HG02885 (cell line): ENCODE results near the gene ADRA2B.

Experiments used
- ATAC-seq: cut with Tn5 transposase; IDR thresholded peaks from one replicate; pipeline ENCODE4 v1.9.1; 2021; ENCODE audit warnings: mild to moderate bottlenecking; ENCODE audit not compliant: unreplicated experiment, poor library complexity

The ADRA2B gene

DNA sequence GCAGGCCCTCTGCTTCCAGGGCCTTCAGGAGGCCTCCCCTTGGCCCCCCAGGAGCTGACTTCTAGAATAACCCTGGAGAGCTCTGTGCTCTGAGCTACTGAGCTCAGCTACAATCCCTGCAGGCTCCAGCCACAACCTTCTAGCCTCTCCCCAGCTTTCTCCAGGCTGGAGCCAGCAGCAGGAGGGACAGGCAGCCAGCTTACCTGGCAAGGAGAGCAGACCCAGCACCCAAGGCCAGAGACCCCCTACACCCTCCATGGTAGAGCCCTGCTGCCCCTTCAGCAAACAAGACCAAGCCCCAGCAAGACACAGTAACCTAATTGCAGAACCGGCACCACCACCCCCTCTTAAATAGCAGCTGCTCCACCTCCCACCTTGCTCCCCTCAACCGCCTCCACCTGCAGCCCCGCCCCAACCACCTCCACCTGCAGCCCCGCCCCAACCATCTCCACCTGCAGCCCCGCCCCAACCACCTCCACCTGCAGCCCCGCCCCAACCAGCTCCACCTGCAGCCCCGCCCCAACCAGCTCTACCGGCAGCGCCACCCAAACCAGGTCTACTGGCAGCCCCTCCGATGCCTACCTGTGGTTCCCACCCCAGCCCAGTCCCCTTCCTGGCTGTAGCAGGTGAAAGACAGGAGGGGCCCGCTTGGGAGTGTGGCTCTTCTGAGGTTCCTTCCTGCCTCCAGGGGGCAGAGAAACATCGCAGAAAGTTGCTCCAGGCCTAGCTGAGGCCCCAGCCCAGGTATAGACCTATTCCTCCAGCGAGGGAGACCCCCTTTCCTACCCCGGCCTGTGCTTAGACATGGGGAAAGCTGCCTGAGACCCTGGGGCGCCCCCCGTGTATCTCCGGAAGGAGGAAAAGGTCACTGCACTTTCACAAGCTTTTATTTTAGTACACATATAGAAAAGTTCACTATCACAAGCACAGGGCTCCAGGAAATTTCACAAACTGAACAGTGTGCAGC lies 22.1 kb upstream of the ADRA2B start, which contains the start of gene ASTL:
Gene ASTL, minus strand, starts transcription at position 324 of the 967 bp plus-strand sequence. Its CDS starts 66 bp downstream, at position 258.
- ATAC-seq = peak; percentile 34

DNA sequence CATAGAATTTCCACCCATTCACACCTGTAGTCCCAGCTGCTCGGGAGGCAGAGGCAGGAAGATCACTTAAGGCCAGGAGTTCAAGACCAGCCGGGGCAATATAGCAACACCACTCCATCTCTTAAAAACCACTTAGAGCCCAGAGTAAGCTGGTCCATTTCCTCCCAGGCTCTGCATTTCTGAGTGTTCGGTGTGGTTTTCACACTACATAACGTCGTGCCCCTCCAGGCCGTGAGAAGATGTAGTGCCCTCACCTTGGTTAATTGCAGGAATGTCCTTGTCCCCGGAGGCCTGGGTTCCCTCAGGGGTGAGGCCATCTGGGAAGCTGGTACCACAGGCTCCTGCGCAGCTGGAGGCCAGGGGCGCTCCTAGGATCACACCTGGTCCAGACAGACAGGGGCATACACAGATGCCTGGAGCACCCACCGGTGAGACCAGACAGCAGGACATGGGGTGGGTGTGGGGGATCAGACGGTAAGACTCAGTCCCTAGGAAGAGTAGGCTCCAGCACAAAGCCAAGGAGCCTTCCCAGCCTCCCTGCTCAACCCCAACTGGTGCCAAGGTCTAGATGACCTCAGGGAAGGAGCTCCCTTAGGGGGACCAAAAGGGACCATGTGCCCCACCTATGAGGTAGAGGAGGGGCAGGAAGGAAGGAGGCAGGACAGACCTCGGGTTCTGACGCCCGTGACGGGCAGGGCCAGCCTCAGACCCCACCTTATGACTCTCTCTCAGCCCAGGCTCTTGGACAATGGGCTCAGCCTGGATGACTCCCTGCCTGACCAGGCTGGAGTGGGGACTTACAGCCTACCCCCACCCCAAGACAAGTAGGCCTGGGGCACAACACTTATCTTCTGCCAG lies 21.2 kb upstream of the ADRA2B start:
- no peak for ATAC-seq

DNA sequence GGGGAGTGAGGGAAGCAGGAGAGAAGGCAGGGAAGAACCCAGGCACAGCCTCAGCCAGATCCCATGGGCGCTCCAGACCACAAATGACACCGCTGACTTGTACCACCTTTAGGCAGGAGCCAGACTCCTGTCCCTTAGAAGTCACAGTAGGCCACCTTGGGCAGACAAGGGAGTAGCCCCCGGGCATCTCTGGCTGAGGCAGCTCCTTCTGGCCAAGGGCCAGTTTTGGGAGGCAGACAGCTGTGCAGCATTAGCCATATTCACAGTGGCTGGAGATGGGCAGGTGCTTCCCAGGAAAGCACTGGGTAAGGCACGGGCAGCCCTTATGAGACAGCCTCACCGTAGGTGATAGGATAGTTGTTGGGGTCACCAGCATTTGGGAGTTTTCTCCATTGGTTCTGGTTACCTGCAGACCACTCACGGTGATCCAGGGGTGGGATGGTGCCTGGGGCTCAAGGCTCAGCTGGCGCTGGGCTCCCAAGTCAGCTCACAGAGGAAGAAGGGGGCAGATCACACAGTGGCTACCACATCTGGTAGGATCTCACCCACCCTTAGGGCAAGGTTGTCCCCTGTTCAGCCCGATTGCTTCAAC lies 19.9 kb upstream of the ADRA2B start:
- ATAC-seq = no peak

DNA sequence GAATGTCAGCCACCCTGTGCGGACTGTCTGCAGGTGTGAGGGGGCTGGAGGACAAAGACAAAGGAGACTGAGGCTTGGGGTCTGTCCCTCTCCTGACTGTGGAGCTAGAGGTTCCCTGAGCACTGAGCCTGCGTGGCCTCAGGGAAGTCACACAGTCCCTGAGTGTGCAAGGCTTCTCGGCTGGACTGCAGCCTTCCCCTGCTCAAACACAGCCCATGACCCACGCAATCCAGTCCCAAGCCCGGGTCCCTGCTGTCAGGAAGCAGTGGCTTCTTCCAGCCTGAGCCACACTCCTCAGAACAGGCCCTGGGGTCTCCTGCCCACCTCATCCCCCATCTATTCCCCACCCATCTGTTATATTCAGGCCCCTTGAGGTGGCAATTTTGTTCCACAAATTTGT lies 19.2 kb upstream of the ADRA2B start:
- no peak for ATAC-seq

DNA sequence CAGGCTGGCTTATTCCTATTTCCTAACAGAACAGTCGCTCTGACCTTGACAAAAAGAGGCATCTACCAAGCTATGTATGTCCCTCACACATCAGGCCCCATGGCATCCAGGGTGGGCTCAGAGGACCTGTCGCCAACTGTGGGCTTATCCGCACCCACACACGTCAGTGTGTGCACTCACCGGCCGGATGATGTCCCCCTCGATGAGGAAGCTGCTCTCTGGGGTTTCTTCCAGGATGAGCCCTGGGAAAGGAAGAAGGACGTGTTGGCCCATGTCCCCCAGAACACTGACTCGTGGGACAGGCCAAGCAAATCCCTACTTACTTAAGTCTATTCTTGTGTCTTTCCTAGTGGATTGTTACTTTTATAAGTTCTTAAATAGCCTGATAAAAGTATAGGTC lies 18.8 kb upstream of the ADRA2B start:
- ATAC-seq = no peak

DNA sequence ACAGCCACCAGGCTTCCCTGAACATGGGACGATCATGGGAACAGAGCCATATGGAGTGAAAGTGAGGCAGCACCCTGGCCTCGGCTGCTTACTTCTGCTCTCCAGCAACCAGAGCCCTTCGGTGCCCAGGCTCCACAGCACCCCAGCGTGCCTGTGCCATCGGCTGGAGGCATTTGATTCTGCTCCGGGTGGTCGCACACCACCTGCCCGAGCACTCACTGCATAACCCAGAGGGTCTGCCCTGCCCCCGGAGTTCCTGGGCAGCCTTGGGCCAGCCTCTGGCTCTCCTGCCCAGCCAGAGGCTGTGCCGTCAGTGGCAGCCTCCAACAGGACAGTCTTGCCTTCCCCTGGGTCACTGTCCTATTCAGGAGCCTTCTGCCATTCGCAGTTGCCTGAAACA lies 18.1 kb upstream of the ADRA2B start:
- ATAC-seq = no peak

DNA sequence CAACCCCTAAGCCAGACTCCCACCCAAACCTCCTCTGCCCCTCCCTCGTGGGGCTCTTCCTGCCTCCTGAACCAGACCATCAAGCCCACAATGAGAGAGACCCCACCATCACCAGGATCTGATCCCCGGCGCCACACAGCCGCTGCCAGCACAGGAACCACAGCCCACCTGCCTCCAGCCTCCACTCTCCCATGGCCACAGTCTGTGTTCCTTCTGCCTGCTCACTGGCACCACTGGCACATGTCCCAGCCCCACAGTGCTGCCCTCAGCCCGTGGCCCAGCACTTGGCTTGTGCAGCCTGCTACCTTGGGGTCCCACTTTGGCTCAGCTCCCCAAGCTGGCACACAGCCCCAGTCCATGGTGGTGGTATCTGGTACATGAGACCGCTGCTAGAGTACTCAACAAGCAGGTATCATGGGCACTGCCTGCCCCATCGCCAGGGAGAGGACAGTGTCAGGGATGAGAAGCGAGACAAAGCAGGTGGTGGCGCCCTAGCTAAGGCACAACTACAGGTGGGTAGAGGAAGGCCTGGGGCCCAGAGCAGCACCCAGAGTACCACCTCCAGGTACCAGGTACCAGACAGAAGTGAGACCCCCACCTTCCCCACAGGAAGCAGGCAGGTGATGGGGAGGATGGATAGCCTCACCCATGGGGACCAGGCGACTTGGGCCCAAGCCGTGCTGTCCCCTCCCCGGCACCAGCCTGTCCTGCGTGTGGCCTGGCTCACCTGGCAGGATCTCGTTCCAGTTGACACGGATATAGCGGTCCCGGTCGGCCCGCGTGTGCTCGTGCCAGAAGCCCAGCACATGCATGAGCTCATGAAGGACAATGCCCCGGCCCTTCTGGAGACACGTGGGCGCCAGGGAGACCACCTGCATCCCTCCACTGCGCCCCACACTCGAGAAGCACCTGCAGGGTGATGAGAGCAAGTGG lies 15.7 kb upstream of the ADRA2B start:
- ATAC-seq = no peak

DNA sequence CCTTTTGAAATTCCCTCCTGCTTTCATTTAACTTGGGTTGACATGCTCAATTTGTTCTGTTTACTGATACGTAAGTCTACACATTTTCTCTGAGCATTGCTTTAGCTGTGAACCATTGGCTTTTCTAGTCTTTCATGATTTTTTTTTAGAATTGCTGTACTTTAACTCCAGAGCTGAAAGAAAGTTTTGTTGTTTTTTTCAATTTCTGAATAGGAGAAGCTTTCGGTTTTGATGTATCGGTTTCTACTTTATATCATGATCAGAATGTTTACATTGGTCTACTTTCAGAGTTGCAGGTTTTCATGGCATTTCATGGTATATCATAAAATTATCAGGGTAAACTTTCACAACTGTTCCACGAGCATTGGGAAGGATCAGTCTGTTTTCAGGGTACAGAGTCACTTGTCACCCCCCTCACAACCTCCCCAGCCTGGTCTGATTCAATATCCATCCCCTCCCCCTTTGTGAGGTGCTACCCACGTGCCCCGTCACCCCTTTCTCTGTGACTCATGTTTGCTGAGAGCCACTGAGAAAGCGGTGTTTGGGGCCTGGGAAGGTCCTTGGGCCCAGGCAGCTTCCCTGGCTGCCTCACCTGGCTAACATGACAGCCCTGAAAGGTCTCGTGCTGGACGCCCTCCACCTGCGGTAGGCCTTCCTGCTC lies 14.9 kb upstream of the ADRA2B start:
- no peak for ATAC-seq

DNA sequence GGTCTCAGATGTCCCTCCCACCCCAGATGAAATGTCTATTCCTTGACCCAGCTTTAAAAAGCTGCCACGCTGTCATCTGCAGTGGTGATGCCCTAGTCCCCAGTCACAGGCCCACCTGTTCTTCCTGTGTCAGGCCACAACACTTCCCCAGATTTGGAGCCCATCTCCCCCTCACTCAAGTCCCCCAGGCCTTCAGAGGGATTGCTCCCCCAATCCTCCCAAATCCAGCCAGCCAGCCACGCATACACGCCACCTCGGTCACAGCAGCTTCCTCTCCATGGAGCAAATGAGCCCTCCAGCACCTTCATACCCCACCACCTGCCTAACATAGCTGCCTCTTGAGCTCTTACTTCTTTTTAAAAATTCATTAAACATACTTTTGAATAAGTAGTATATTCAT lies 14.1 kb upstream of the ADRA2B start:
- no peak for ATAC-seq

DNA sequence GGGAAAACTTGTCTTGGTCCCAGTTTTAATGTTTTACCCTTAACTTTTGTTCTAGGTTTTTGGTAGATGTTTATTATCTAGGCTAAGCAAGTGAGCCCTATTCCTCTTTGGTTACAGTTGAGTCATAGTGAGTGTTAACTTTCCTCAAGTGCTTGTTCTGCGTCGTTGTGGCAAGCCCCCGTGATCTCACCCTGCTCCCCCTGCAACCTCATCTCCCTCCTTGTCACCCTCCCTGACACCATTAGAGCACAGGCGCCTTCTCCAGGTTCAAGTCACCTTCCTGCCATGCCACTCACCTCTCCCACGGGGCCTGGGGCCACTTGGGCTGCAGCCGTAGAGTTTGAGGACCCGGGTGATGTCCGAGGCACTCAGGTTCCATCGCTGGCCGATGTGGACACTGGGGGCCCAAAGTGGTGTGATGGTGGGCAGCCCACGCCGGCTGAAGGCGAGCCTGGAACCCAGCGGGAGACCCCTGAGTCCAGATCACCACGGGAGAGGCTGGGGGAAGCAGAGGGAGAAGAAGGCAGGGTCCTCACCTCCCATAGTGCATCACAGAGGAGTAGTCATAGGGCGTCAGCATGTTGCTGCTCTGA lies 13.3 kb upstream of the ADRA2B start:
- no peak for ATAC-seq

DNA sequence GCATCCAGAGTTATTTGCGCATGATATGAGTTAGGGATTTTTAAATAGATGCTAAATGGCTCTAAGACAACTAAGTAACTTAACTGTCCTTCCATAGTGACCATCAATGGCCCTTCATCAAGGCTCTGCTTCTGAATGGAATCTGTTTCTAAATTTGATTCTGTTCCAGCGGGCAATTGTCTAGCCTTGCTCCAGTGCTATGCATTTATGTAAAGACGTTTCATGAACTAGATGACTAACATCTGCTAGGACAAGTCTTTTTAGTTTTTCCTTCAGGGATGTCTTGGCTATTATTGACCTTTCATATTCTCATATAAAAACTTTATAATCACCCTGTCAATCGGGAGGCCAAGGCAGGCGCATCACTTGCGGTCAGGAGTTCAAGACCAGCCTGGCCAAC lies 12.1 kb upstream of the ADRA2B start:
- ATAC-seq = no peak

DNA sequence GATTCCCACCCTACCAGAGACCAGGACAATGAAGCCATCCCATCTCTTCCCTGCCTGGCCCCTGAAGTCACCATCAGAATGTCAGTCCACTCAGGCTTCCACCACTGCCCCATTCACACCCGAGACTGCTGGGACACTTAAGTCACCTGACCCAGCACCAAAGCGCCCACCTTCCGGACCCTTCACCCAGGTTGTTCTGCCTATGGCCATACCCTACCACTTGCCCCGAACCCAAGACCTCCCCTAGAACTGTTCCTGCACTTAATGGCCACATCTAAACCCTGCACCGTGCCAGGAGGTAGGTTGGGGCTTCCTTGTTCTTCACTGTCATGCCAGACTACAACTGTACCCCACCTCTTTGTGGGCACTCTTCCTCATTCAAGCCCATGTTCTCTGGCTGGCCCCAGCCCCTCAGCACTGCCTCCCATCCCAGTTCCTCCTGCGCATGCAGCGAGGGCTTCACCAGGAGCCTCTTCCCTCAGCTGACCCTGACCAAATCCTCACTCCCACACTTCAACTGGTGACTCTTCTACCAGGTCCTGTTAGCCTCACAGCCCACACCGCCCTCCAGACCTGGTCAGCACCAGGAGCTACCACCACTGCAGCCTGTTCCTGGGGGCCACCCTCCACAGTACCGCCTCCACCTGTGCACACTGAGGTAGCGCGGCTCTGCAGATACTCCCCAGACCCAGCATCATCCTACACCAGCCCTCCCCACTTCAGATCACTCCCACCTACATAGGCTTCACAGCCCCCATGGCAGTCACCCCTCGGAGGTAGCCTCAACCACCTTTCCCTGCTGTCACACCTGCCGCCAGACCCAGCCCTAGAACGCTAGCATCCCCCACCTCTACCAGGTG lies 8.3 kb upstream of the ADRA2B start:
- ATAC-seq = no peak

DNA sequence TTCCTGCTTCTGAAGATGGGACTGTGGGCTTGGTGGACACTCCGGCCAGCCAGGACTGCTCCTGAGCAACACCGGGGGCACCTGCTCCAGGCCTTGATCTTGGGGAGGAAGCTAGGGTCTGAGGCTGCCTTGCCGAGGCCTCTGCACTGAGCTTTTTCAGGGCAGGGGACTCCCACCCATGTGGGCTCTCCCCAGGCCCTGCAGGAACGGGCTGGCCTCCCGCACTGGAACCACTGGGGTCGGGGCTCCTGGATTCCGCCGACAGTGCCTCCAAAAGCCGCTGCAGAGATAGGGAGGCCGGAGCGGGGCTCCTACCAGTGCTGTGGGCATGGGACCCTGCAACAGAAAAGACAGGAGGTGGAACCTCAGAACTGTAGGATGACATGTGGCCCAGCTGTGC lies 7.6 kb upstream of the ADRA2B start:
- no peak for ATAC-seq

DNA sequence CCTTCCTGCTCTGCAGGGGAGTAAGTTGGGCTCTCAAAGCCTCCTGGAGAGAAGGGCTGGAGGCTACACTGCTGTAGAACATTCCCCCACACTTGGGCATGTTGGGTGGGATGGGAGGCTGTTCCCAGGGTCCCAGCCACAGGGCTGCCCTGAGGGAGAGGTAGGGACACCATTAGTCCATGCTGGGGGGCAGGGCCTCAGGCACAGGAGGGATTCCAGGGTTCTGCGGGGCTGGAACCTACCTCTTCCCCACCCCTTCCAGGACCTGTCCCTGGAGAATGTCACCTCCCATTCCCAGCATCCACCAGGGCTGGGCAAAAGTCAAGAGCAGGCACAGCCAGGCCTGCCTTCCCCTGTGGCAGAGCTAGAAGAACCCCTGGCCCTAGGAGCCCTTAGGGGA lies 6.9 kb upstream of the ADRA2B start:
- ATAC-seq = no peak

DNA sequence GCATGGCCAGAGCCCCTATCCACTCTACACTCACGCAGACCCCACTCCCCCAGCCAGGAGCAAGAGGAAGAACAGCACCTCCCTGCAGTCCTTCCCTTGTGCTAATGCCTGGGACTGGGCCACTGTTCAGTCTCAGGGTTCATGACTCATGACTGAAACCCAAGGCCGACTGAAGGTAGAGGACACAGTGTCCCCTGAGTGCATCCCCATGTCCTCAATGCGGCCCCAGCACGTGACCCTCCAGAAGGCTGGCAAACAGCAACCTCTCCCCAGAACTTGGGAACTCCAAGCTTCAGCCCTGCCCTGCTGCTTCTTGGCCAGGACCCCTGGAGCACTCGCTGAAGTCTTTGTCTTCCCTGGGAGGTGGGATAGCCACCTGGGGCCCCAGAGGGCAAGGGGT lies 6.0 kb upstream of the ADRA2B start:
- no peak for ATAC-seq

DNA sequence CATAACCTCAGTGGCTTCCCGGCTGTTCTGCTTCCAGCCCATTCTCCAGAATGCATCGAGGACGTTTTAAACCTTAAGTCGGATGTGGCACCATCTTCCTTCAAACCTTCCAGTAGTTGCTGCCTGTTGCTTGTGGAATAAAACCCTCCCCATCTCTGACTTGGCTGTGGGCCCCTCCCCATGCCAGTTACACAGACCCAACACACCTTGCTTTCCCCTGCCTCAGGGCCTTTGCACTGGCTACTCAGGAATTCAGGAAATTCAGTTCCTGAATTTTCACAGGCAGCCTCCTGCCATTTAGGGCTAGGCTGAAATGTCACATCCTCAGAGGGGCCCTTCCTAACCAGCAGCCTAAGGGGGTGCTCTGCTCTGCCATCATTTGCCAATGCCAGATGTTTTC lies 5.0 kb upstream of the ADRA2B start:
- no peak for ATAC-seq

DNA sequence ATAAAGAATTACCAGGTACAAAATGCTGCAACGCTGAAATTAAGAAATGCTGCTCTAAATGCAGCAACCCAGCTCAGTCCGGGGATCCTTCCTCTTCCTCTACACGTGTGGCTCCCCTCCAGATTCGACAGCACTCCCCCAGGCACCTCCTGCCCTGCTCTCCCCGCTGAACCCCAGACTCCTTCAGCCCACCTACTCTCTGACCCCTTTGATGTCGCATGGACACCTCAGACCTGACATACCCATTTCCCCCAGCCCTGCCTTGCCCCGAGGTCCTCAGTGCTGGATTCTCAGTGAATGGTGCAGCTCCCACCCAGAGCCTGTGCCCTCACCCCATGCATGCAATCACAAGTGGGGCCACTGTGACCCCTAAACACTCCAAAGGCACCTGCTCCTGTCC lies 4.6 kb upstream of the ADRA2B start:
- no peak for ATAC-seq

DNA sequence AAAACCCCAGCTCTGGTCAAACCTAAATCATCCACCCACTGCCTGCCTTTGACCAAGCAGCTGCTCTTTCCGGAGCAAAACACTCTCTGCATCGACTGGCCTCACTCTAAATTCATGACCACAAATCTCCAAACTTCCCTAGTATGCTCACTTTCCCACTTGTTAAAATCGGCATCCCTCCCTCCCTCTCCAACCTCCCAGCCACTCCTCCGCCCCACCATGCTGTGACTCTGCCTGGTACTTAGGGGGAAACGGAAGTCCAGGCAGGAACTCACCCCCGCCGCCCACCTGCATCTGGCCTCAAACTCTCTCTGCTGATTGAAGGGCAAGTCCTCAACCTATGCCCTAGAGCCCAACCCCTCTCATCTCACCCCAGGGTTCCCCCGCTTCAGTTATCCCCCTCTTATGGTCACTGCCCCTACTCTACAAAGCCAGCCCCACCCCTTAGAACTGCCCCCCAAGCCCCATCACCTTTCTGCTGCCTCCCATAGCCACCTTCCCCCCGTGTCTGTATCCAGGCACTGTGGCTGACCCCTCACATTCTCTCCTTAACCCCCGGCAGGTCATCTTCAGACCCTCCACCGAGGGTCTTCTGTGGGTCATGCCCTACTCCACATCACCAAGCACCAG lies 3.8 kb upstream of the ADRA2B start:
- no peak for ATAC-seq
